Loucy (cell line): ENCODE results near the gene VWA5B1.

Experiments used
- H2AFZ ChIP-seq: fragments of 200-600 bp; sonication (generic); 2 replicates; pipeline ENCODE4 v1.6.0; 2016; ENCODE audit warnings: antibody characterized with exemption, mild to moderate bottlenecking, low read length, moderate library complexity
- H3F3A ChIP-seq: fragments of 200-600 bp; 2 replicates; pipeline ENCODE4 v1.6.0; 2016; ENCODE audit warnings: antibody characterized with exemption, low read depth, mild to moderate bottlenecking
- H3K27me3 ChIP-seq: fragments of 200-600 bp; sonication (generic); 2 replicates; pipeline ENCODE4 v1.6.1; 2014; ENCODE audit warnings: low read length, mild to moderate bottlenecking; ENCODE audit not compliant: insufficient read depth, poor library complexity, severe bottlenecking
- H3K36me3 ChIP-seq: fragments of 200-600 bp; sonication (generic); 2 replicates; pipeline ENCODE4 v1.6.1; 2016; ENCODE audit warnings: low read length; ENCODE audit not compliant: insufficient read depth
- H3K4me1 ChIP-seq: fragments of 200-600 bp; sonication (generic); 2 replicates; pipeline ENCODE4 v1.5.1; 2014; ENCODE audit warnings: low read length, mild to moderate bottlenecking; ENCODE audit not compliant: insufficient read depth, poor library complexity, severe bottlenecking
- H3K4me2 ChIP-seq: fragments of 200-600 bp; sonication (generic); 2 replicates; pipeline ENCODE4 v1.6.0; 2014; ENCODE audit warnings: antibody characterized with exemption, low read length, low read depth, mild to moderate bottlenecking; ENCODE audit not compliant: poor library complexity, severe bottlenecking
- H3K4me3 ChIP-seq: fragments of 200-600 bp; sonication (generic); 2 replicates; pipeline ENCODE4 v1.5.1; 2014; ENCODE audit warnings: low read length, mild to moderate bottlenecking, mixed read lengths; ENCODE audit not compliant: poor library complexity, severe bottlenecking
- H3K79me2 ChIP-seq: fragments of 200-600 bp; sonication (generic); 2 replicates; pipeline ENCODE4 v1.6.1; 2014; ENCODE audit warnings: low read length; ENCODE audit not compliant: insufficient read depth
- H3K9ac ChIP-seq: fragments of 200-600 bp; sonication (generic); 2 replicates; pipeline ENCODE4 v1.6.0; 2014; ENCODE audit warnings: mild to moderate bottlenecking, low read depth, low read length, moderate library complexity; ENCODE audit not compliant: poor library complexity, severe bottlenecking
- H3K9me2 ChIP-seq: fragments of 200-600 bp; sonication (generic); replicated peaks from 2 replicates; pipeline ENCODE4 v1.6.1; 2016; ENCODE audit warnings: low read depth, low read length, mixed read lengths
- H3K9me3 ChIP-seq: fragments of 200-600 bp; sonication (generic); 2 replicates; pipeline ENCODE4 v1.6.1; 2014; ENCODE audit warnings: mild to moderate bottlenecking, antibody characterized with exemption, low read length, low read depth; ENCODE audit not compliant: insufficient read depth
- H4K20me1 ChIP-seq: fragments of 200-600 bp; sonication (generic); 2 replicates; pipeline ENCODE4 v1.6.0; 2014; ENCODE audit warnings: antibody characterized with exemption, low read length, mild to moderate bottlenecking; ENCODE audit not compliant: insufficient read depth, poor library complexity, severe bottlenecking
- EZH2phosphoT487 ChIP-seq: fragments of 200-600 bp; IDR thresholded peaks from 2 replicates; pipeline ENCODE4 v1.6.1; 2018; ENCODE audit warnings: antibody characterized with exemption, mild to moderate bottlenecking, moderate library complexity, borderline replicate concordance
- TF ChIP-seq, protein P1 (sequence below): fragments of 200-600 bp; sonication (generic); conservative IDR thresholded peaks from 2 replicates; pipeline ENCODE4 v1.5.1; 2014; ENCODE audit warnings: mild to moderate bottlenecking, antibody characterized with exemption, low read length

VWA5B1 gene

DNA sequence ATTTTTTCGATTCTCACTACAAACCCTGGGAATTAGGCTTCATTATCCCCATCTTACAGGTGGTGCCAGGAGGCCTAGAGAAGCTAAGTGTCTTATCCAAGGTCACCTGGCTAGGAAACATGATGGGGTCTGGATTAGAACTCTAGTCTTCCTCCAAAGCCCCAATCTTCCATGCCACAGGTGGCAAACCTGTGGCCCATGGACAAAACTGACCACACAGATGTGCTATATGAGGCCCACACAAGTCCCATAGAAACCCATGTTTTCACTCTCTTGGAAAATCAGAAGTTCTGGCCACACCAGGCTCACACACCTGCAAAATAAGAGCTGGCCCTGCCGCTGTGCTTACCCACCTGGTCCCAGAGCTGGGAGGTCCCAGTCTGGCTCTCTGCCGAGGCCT lies 21.6 kb downstream of the VWA5B1 start:
- Histone ChIP-seq H3K4me2 (no peak overlapping the region), H3K79me2 (no peaks in the 10 kb centered on the region), H4K20me1 (no peaks in the 10 kb centered on the region), H2AFZ (no peak overlapping the region), H3K36me3 (no peaks in the 10 kb centered on the region), H3K9me3 (no peaks in the 10 kb centered on the region), H3K4me1 (no peaks in the 10 kb centered on the region), H3K9me2 (no peaks in the 10 kb centered on the region), H3K4me3 (no peak overlapping the region), H3K27me3 (no peaks in the 10 kb centered on the region), H3K9ac (no peak overlapping the region), H3F3A (no peaks in the 10 kb centered on the region)
- TF ChIP-seq, protein P1, sequence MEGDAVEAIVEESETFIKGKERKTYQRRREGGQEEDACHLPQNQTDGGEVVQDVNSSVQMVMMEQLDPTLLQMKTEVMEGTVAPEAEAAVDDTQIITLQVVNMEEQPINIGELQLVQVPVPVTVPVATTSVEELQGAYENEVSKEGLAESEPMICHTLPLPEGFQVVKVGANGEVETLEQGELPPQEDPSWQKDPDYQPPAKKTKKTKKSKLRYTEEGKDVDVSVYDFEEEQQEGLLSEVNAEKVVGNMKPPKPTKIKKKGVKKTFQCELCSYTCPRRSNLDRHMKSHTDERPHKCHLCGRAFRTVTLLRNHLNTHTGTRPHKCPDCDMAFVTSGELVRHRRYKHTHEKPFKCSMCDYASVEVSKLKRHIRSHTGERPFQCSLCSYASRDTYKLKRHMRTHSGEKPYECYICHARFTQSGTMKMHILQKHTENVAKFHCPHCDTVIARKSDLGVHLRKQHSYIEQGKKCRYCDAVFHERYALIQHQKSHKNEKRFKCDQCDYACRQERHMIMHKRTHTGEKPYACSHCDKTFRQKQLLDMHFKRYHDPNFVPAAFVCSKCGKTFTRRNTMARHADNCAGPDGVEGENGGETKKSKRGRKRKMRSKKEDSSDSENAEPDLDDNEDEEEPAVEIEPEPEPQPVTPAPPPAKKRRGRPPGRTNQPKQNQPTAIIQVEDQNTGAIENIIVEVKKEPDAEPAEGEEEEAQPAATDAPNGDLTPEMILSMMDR = no peak
- TF ChIP-seq EZH2phosphoT487 = no peak

DNA sequence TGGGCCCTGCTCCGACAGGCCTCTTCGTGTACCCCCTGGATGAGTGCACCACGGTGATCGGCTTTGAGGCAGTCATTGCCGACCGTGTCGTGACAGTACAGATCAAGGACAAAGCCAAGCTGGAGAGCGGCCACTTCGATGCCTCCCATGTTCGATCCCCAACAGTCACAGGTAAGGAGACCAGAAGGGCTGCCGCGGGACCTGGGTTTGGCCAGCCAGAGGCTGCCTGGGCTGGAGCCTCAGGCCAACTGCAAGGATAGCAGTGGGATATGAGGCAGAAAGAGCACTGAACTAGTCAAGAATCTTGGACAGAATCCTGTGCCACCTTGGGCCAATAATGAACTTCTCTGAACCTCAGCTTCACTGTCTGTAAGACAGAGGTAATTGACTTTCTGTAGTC lies 22.1 kb downstream of the VWA5B1 start:
- Histone ChIP-seq H3K36me3 (no peaks in the 10 kb centered on the region), H3F3A (no peaks in the 10 kb centered on the region), H3K79me2 (no peaks in the 10 kb centered on the region), H3K9ac (no peak overlapping the region), H4K20me1 (no peaks in the 10 kb centered on the region), H2AFZ (no peak overlapping the region), H3K4me3 (no peak overlapping the region), H3K9me3 (no peaks in the 10 kb centered on the region), H3K4me1 (no peaks in the 10 kb centered on the region), H3K27me3 (no peaks in the 10 kb centered on the region), H3K9me2 (no peaks in the 10 kb centered on the region), H3K4me2 (no peak overlapping the region)
- TF ChIP-seq, protein P1 = no peak
- no peak for TF ChIP-seq EZH2phosphoT487

DNA sequence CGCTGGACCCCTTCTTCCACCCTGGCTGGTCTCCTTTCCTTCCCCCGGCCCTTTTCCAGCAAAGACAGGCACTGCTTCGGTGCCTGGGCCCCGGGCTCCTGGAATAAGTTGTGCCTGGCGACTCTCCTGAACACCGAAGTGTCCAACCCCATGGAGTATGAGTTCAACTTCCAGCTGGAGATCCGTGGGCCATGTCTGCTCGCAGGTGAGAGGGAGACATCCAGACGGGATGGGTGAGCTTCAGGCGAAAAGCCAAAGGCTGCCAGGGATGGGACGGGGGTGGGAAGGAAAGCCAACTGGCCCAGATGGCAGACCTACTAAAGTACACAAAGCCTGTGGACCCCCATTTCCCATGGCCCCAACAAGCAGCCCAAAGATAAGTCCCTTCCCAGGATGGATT lies 26.8 kb downstream of the VWA5B1 start:
- Histone ChIP-seq H3K36me3 (no peaks in the 10 kb centered on the region), H3K4me1 (no peaks in the 10 kb centered on the region), H4K20me1 (no peaks in the 10 kb centered on the region), H3F3A (no peaks in the 10 kb centered on the region), H3K9me2 (no peaks in the 10 kb centered on the region), H3K79me2 (no peaks in the 10 kb centered on the region), H3K4me2 (no peak overlapping the region), H3K9me3 (no peaks in the 10 kb centered on the region), H3K27me3 (no peaks in the 10 kb centered on the region), H3K9ac (no peak overlapping the region), H2AFZ (no peak overlapping the region), H3K4me3 (no peak overlapping the region)
- TF ChIP-seq EZH2phosphoT487 = no peak
- TF ChIP-seq, protein P1 = no peak
